HG02840 (cell line): ENCODE data around the gene SEMA6B.
"Not testable (repeated sequence)": the region's sequence is repeated elsewhere in the genome, so short reads cannot be mapped to it uniquely, and the experiment has no call there.

Source experiments
- ATAC-seq: cut with Tn5 transposase; IDR thresholded peaks from one replicate; pipeline ENCODE4 v1.9.1; 2021; ENCODE audit warnings: mild to moderate bottlenecking, moderate library complexity, moderate number of reproducible peaks; ENCODE audit not compliant: unreplicated experiment, low FRiP score

The SEMA6B gene

GRCh38 chr19:4550479-4551050 lies 8.9 kb downstream of the SEMA6B start:
- ATAC-seq: no peak

DNA sequence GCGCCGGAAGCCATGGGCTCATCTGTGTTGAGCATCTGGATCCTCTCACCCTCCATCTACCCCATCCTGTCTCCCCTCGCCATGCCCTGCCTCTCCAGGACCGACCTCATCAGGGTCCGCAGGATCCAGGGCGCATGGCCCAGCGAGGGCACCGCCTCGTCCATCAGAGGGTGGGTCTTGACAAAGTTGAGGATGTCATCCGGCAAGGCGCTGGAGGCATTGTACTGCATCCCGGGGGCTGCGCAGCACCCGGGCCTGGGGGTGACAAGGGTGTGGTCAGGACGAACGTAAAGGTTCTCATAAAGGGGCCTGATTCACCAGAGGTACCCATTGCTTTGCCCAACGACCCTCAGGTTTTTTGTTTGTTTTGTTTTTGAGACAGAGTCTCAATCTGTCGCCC lies 9.5 kb downstream of the SEMA6B start:
- ATAC-seq: no peak

DNA sequence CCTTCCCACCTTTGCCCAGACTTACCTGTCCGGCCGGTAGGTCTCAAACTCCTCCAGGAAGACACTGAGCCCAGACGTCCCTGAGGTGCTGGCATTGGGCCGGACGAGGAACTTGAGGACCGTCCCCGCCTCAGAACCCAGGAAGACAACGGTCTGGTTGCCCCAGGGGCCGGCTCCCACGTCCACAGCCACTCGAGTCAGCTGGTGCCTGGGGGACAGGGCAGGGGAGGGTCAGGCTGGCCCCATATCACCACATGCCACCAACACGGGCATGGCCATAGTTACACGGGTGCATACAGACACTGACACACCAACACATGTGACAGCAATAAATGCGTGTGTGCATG lies 11.3 kb downstream of the SEMA6B start:
- ATAC-seq: no peak

GRCh38 chr19:4547303-4548237 lies 11.9 kb downstream of the SEMA6B start:
- ATAC-seq: no peak

GRCh38 chr19:4543842-4544647 lies 15.4 kb downstream of the SEMA6B start:
- ATAC-seq: no peak

GRCh38 chr19:4542896-4543841 lies 16.3 kb downstream of the SEMA6B start:
- no peak for ATAC-seq

DNA sequence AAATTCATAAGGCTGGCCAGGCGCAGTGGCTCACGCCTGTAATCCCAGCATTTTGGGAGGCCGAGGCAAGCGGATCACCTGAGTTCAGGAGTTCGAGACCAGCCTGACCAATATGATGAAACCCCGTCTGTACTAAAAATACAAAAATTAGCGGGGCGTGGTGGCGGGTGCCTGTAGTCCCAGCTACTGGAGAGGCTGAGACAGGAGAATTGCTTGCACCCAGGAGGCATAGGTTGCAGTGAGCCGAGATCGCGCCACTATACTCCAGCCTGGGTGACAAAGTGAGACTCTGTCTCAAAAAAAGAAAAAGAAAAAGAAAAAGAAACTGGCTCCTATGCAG lies 17.7 kb downstream of the SEMA6B start:
- ATAC-seq: not testable (repeated sequence)

- ATAC-seq: no peak
These were observed 18.2 kb downstream of the SEMA6B start for GRCh38 chr19:4541114-4541805.

GRCh38 chr19:4539693-4540581 lies 19.5 kb downstream of the SEMA6B start, which contains the start of gene LRG1:
LRG1 (minus strand) TSS chr19:4540036; CDS start chr19:4540013, 23 bp downstream.
- ATAC-seq: no peak

- ATAC-seq: no peak
These were observed 20.3 kb downstream of the SEMA6B start for GRCh38 chr19:4539169-4539692.

- no peak for ATAC-seq
These were observed 20.9 kb downstream of the SEMA6B start for GRCh38 chr19:4538601-4538954.

GRCh38 chr19:4537953-4538600 lies 21.4 kb downstream of the SEMA6B start:
- ATAC-seq: no peak

DNA sequence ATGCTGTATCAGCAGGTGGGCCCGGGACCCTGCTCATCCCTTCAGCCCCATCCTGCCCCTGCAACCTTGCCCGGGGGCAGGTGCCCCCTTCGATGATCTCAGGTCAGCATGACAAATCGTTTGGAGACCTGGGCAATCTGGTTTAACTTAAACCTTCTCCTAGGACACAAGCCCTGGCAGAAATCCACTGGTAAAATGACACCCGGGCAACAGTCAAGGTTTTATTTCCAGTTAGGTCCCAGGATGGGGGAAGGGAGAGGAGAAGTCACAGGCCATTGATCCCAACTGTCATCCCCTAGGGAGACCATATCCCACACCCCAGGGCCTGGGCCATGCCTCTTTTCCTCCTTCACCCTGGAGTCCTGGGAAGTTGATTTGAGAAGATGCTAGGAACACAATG lies 22.7 kb downstream of the SEMA6B start:
- ATAC-seq: no peak

- no peak for ATAC-seq
These were observed 24.4 kb downstream of the SEMA6B start, which contains the start of gene PLIN5 for GRCh38 chr19:4534836-4535658. PLIN5 (minus strand) TSS chr19:4535224; CDS start chr19:4534074, 1,150 bp downstream.

DNA sequence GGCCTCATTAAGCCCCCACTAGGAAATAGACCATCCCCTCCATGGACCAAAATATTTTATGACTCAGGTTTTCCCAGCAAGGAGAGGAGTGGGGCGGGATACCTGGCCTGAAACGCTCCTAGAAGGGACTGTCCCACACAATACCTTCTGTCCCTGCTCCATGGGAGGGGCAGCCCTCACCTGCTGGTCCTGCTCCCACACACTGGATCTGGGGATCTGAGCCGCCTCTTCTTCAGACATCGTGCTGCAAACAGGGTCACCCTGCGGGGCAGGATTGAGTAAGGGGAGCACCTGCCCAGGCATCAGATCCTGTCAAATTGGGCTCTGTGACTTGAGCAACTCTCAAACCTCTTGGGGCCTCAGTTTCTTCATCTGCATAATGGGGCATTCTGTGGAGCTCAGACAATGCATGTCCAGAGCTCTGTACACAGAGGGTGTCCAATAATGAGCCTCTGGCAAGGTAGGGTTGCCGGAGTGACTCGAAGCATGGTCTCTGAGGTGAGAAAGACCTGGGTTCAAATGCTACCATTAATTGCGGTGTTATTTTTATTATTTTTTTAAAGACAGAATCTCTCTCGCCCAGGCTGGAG lies 25.6 kb downstream of the SEMA6B start:
- no peak for ATAC-seq

DNA sequence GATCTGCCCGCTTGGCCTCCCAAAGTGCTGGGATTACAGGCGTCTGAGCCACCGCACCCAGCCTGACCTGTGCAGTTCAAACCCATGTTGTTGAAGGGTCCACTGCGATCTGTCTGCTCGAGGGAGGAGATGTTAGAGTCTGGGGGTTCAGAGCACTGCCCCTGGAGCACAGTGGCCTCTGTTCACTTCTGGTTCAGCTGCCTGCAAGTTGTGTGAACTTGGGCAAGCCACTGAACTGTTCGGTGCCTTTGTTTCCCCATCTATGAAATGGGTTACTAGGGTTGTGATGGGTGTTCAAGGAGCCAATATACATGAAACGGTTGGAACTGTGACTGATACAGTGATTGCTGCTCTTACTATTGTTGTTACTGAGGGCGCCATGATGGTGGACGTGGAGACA lies 26.1 kb downstream of the SEMA6B start:
- ATAC-seq: no peak
